GM12878 (cell line): ENCODE results near the gene ZNF3. TPM values are rescaled to one million over a fixed set of nuclear protein-coding genes. Genes with fewer than 3 reads are reported as not detected.

Experiments
- BACH1 ChIP-seq: fragments of 450-650 bp; IDR thresholded peaks from 2 replicates; pipeline ENCODE4 v1.6.1; 2017; ENCODE audit warnings: mild to moderate bottlenecking, borderline replicate concordance
- CREB1 ChIP-seq: IDR thresholded peaks from 2 replicates; pipeline ENCODE4 v1.6.1; 2012; ENCODE audit warnings: low read depth, mild to moderate bottlenecking, inconsistent platforms
- EED ChIP-seq: sonication (generic); IDR thresholded peaks from 2 replicates; pipeline ENCODE4 v1.6.1; 2016; ENCODE audit warnings: antibody characterized with exemption, low read depth
- EZH2 ChIP-seq: IDR thresholded peaks from 2 replicates; pipeline ENCODE4 v1.6.1; 2012; ENCODE audit warnings: low read depth, mild to moderate bottlenecking, control low read depth, inconsistent platforms, low read length, borderline replicate concordance; ENCODE audit not compliant: control insufficient read depth
- HCFC1 ChIP-seq: fragments of 150-350 bp; IDR thresholded peaks from 2 replicates; pipeline ENCODE4 v1.6.1; 2014; ENCODE audit warnings: low read length
- IKZF1 ChIP-seq: fragments of 450-650 bp; conservative IDR thresholded peaks from 2 replicates; pipeline ENCODE4 v1.6.1; 2017; ENCODE audit warnings: antibody characterized with exemption, mild to moderate bottlenecking
- JUNB ChIP-seq: IDR thresholded peaks from 2 replicates; pipeline ENCODE4 v1.6.1; 2016; ENCODE audit warnings: antibody characterized with exemption, mild to moderate bottlenecking
- MTA3 ChIP-seq: IDR thresholded peaks from 2 replicates; pipeline ENCODE4 v1.6.1; 2012; ENCODE audit warnings: low read length, inconsistent platforms, borderline replicate concordance
- RUNX3 ChIP-seq: IDR thresholded peaks from 2 replicates; pipeline ENCODE4 v1.6.1; 2012; ENCODE audit warnings: low read length, inconsistent platforms
- SIX5 ChIP-seq: IDR thresholded peaks from 2 replicates; pipeline ENCODE4 v1.6.1; 2011; ENCODE audit warnings: mild to moderate bottlenecking, low read depth, low read length, moderate library complexity; ENCODE audit not compliant: severe bottlenecking
- SMARCA5 ChIP-seq: fragments of 450-650 bp; IDR thresholded peaks from 2 replicates; pipeline ENCODE4 v1.6.1; 2017; ENCODE audit warnings: mild to moderate bottlenecking
- SPI1 ChIP-seq: IDR thresholded peaks from 2 replicates; pipeline ENCODE4 v1.6.1; 2011; ENCODE audit warnings: low read depth, mild to moderate bottlenecking, low read length, moderate library complexity, borderline replicate concordance; ENCODE audit not compliant: insufficient read depth
- SREBF2 ChIP-seq: IDR thresholded peaks from 2 replicates; pipeline ENCODE4 v1.6.1; 2012; ENCODE audit warnings: mild to moderate bottlenecking, low read length
- SRF ChIP-seq, 2 experiments: IDR thresholded peaks; 2 replicates each; pipeline ENCODE4 v1.6.1; 2011; ENCODE audit warnings: low read depth in 2 of 2, low read length in 2 of 2, mild to moderate bottlenecking in 1 of 2, moderate library complexity in 1 of 2
- STAT3 ChIP-seq: IDR thresholded peaks from 2 replicates; pipeline ENCODE4 v1.6.1; 2011; ENCODE audit warnings: low read depth, low read length, improper control_type of control experiment
- SUZ12 ChIP-seq: fragments of 200-600 bp; sonication (generic); IDR thresholded peaks from one replicate; pipeline ENCODE4 v1.6.1; 2018; ENCODE audit warnings: antibody characterized with exemption, mild to moderate bottlenecking; ENCODE audit not compliant: unreplicated experiment
- YY1 ChIP-seq: IDR thresholded peaks from 2 replicates; pipeline ENCODE4 v1.6.1; 2011; ENCODE audit warnings: low read depth, mild to moderate bottlenecking, low read length
- ZNF274 ChIP-seq: IDR thresholded peaks from one replicate; pipeline ENCODE4 v1.8.0; 2011; ENCODE audit not compliant: insufficient read length, insufficient read depth
- ZNF384 ChIP-seq: IDR thresholded peaks from 2 replicates; pipeline ENCODE4 v1.6.1; 2012; ENCODE audit warnings: low read depth, mild to moderate bottlenecking, low read length, improper control_type of control experiment, borderline replicate concordance
- polyA plus RNA-seq, 11 experiments: library from polyadenylated mRNA; depleted of rRNA in 4 of 11; unstranded in 6 of 11; stranded (reverse) in 5 of 11; fragments of >200 nt; fragmentation: Nextera tagmentation in 4 of 11; fragmentation: Illumina TruSeq in 1 of 11; extraction: Ambion mirVana in 4 of 11; extraction: Trizol in 1 of 11; gene quantifications; 1 replicate in 1 of 11; 2 replicates in 10 of 11; pipeline versions ENCODE4 v1.2.1 to v1.2.3, GENCODE V29; 2011 to 2016; ENCODE audit warnings: inconsistent platforms in 2 of 11, missing spikeins in 2 of 11, low read depth in 1 of 11
- total RNA-seq, 4 experiments: library from RNA; depleted of rRNA in 3 of 4; stranded (reverse); fragments of >200 nt in 3 of 4; fragmentation: Illumina TruSeq in 1 of 4; extraction: Trizol in 1 of 4; gene quantifications; 2 replicates each; pipeline versions ENCODE4 v1.2.1 to v1.2.3, GENCODE V29; 2013 to 2021
- TF ChIP-seq, protein P1 (sequence below): fragments of 450-650 bp; IDR thresholded peaks from 2 replicates; pipeline ENCODE4 v1.6.1; 2018; ENCODE audit warnings: mild to moderate bottlenecking, low read depth, moderate library complexity; ENCODE audit not compliant: partially characterized antibody
- TF ChIP-seq, protein P2 (sequence below): IDR thresholded peaks from 2 replicates; pipeline ENCODE4 v1.6.1; 2012; ENCODE audit warnings: low read length, inconsistent platforms
- TF ChIP-seq, protein P3 (sequence below): fragments of 450-650 bp; IDR thresholded peaks from 2 replicates; pipeline ENCODE4 v1.6.1; 2016; ENCODE audit warnings: mild to moderate bottlenecking
- TF ChIP-seq, protein P4 (sequence below): IDR thresholded peaks from 2 replicates; pipeline ENCODE4 v1.6.1; 2011; ENCODE audit warnings: low read depth, low read length, improper control_type of control experiment, borderline replicate concordance

The ZNF3 gene
- total and polyA plus RNA-seq, 10 of the 15 experiments (the other 5 are each of a cell fraction or from before 2014, with no cell fraction given): 17.2 to 37.4 (median 29.4) TPM

DNA sequence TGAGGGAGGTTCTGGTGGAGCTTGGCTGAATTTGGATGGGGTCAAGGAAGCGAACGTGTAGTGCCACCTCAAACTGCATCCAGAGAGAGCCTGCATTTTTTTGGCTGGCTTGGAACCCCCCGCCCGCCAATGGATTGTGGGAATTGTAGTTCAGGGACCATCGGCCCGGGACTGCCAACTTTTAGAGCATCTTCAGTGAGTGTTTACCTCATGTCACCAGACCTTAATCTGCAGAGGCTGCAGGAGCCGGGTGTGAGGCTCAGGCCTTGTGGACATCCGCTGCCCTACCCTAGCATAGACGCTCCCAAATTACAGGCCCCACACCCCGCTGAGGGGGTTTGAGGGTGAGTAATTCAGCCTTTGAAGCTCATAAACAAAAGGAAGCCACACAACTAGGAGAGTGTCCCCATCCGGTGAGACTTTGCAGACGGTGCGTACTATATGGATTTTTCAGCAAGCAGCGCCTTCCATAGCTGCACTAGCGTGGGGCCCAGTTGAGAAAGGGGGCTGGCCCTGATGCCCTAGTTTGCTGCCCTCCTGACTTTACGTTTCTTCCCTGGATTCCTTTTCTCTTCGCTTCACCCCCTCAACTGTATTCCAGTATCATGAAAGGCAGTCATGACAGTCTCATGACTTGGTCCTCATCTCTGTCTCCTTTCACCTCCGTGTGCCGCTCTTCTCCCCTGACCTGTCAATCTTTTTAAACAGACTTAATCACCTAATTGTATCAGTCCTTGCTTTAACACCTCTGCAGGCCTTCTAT lies 38.6 kb upstream of the ZNF3 start (continued):
- TF ChIP-seq EZH2: no peak
- TF ChIP-seq CREB1: 0 out of 2 replicates have a peak, but pooled peaks have one; percentile 20
- no peak for TF ChIP-seq JUNB
- no peak for TF ChIP-seq SMARCA5
- TF ChIP-seq SIX5: peak; percentile 76
- no peak for TF ChIP-seq STAT3
- TF ChIP-seq, protein P1, sequence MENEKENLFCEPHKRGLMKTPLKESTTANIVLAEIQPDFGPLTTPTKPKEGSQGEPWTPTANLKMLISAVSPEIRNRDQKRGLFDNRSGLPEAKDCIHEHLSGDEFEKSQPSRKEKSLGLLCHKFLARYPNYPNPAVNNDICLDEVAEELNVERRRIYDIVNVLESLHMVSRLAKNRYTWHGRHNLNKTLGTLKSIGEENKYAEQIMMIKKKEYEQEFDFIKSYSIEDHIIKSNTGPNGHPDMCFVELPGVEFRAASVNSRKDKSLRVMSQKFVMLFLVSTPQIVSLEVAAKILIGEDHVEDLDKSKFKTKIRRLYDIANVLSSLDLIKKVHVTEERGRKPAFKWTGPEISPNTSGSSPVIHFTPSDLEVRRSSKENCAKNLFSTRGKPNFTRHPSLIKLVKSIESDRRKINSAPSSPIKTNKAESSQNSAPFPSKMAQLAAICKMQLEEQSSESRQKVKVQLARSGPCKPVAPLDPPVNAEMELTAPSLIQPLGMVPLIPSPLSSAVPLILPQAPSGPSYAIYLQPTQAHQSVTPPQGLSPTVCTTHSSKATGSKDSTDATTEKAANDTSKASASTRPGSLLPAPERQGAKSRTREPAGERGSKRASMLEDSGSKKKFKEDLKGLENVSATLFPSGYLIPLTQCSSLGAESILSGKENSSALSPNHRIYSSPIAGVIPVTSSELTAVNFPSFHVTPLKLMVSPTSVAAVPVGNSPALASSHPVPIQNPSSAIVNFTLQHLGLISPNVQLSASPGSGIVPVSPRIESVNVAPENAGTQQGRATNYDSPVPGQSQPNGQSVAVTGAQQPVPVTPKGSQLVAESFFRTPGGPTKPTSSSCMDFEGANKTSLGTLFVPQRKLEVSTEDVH: no peak
- TF ChIP-seq SPI1: no peak
- TF ChIP-seq RUNX3: no peak
- TF ChIP-seq, protein P2, sequence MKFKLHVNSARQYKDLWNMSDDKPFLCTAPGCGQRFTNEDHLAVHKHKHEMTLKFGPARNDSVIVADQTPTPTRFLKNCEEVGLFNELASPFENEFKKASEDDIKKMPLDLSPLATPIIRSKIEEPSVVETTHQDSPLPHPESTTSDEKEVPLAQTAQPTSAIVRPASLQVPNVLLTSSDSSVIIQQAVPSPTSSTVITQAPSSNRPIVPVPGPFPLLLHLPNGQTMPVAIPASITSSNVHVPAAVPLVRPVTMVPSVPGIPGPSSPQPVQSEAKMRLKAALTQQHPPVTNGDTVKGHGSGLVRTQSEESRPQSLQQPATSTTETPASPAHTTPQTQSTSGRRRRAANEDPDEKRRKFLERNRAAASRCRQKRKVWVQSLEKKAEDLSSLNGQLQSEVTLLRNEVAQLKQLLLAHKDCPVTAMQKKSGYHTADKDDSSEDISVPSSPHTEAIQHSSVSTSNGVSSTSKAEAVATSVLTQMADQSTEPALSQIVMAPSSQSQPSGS: no peak
- TF ChIP-seq SREBF2: no peak
- no peak for TF ChIP-seq EED
- TF ChIP-seq ZNF274: no peak
- no peak for TF ChIP-seq MTA3
- TF ChIP-seq ZNF384: peak; percentile 30; the same call in 1 of the 2 replicates
- no peak for TF ChIP-seq SUZ12
- no peak for TF ChIP-seq BACH1
- TF ChIP-seq SRF (IDR thresholded peaks at IDR 0.05; ENCODE audit: low read depth in 2 of 2, low read length in 2 of 2): no peak
- TF ChIP-seq, protein P3, sequence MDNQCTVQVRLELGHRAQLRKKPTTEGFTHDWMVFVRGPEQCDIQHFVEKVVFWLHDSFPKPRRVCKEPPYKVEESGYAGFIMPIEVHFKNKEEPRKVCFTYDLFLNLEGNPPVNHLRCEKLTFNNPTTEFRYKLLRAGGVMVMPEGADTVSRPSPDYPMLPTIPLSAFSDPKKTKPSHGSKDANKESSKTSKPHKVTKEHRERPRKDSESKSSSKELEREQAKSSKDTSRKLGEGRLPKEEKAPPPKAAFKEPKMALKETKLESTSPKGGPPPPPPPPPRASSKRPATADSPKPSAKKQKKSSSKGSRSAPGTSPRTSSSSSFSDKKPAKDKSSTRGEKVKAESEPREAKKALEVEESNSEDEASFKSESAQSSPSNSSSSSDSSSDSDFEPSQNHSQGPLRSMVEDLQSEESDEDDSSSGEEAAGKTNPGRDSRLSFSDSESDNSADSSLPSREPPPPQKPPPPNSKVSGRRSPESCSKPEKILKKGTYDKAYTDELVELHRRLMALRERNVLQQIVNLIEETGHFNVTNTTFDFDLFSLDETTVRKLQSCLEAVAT: no peak
- peak; percentile 37; the same call in 1 of the 2 replicates for TF ChIP-seq YY1
- peak; percentile 75 for TF ChIP-seq HCFC1
- no peak for TF ChIP-seq IKZF1
- TF ChIP-seq, protein P4, sequence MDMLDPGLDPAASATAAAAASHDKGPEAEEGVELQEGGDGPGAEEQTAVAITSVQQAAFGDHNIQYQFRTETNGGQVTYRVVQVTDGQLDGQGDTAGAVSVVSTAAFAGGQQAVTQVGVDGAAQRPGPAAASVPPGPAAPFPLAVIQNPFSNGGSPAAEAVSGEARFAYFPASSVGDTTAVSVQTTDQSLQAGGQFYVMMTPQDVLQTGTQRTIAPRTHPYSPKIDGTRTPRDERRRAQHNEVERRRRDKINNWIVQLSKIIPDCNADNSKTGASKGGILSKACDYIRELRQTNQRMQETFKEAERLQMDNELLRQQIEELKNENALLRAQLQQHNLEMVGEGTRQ: no peak
